Endothelial cell of umbilical vein (primary cell): ENCODE data around the gene MBIP. TPM values are rescaled to one million over a fixed set of nuclear protein-coding genes. Genes with fewer than 3 reads are reported as not detected.

ENCODE experiments used
- BruUV-seq: library from RNA; stranded (reverse); fragments of 400-500 nt; replicated peaks from 2 replicates; lab custom pipeline; 2021; lab: Mats Ljungman, UMichigan
- CTCF ChIA-PET: fragments of 300-600, 350-600 bp; sonication (Branson Sonifier 250); formaldehyde crosslinking; loops from one replicate; lab custom pipeline; 2021; ENCODE audit warnings: antibody characterized with exemption, inconsistent platforms; lab: Charles Lee
- POLR2A ChIA-PET: fragments of 300-600, 350-600 bp; sonication (Branson Sonifier 250); formaldehyde crosslinking; loops from one replicate; lab custom pipeline; 2021; ENCODE audit warnings: antibody characterized with exemption, inconsistent platforms; lab: Charles Lee
- DNase-seq: peaks from one replicate; pipeline ENCODE4 v3.0.0-alpha.2; 2011; ENCODE audit warnings: low read depth, low spot score
- FAIRE-seq: peaks from 2 replicates; lab custom pipeline; 2011; peaks lifted over from hg19 to GRCh38; lab: Jason Lieb, UNC
- H2AFZ ChIP-seq: 2 replicates; pipeline ENCODE4 v1.6.0; 2012; ENCODE audit warnings: low read depth, low read length, control low read depth, inconsistent platforms
- H3K27ac ChIP-seq: 2 replicates; pipeline ENCODE4 v1.5.1; 2011; ENCODE audit warnings: low read depth, mild to moderate bottlenecking, control low read depth, low read length, moderate library complexity; ENCODE audit not compliant: insufficient read depth
- H3K27me3 ChIP-seq, 2 experiments: 2 replicates each; pipeline versions ENCODE4 v1.6.0 to v1.6.1; 2011; ENCODE audit warnings: low read length in 2 of 2, mixed read lengths in 1 of 2; ENCODE audit not compliant: control insufficient read depth in 2 of 2, insufficient read depth in 2 of 2
- H3K36me3 ChIP-seq, 2 experiments: 2 replicates in 1 of 2; 3 replicates in 1 of 2; pipeline ENCODE4 v1.5.1; 2011; ENCODE audit warnings: low read length in 2 of 2, mild to moderate bottlenecking in 1 of 2, moderate library complexity in 1 of 2; ENCODE audit not compliant: control insufficient read depth in 2 of 2, insufficient read depth in 2 of 2; ENCODE audit errors: extremely low read depth in 1 of 2
- H3K4me1 ChIP-seq: 3 replicates; pipeline ENCODE4 v1.5.1; 2011; ENCODE audit warnings: mild to moderate bottlenecking, low read length; ENCODE audit not compliant: control insufficient read depth, insufficient read depth; ENCODE audit errors: extremely low read depth
- H3K4me2 ChIP-seq: 2 replicates; pipeline ENCODE4 v1.6.1; 2011; ENCODE audit warnings: low read length, control low read depth, mixed read lengths; ENCODE audit not compliant: insufficient read depth
- H3K4me3 ChIP-seq, 3 experiments: fragments of 200-600 bp in 1 of 3; sonication (generic), shearing (Covaris generic) in 1 of 3; replicated peaks in 1 of 3; 2 replicates each; pipeline ENCODE4 v1.5.1; 2011 to 2016; ENCODE audit warnings: control low read depth in 3 of 3, low read length in 3 of 3, mild to moderate bottlenecking in 2 of 3, inconsistent platforms in 1 of 3, low read depth in 1 of 3, moderate library complexity in 1 of 3; ENCODE audit not compliant: insufficient read depth in 1 of 3
- H3K79me2 ChIP-seq: 2 replicates; pipeline ENCODE4 v1.6.0; 2012; ENCODE audit warnings: low read length, inconsistent platforms; ENCODE audit not compliant: control insufficient read depth, insufficient read depth
- H3K9ac ChIP-seq: replicated peaks from 2 replicates; pipeline ENCODE3; 2011; ENCODE audit warnings: low read length, control low read depth; ENCODE audit not compliant: insufficient read depth; ENCODE audit errors: extremely low read depth
- H3K9me1 ChIP-seq: replicated peaks from 3 replicates; pipeline ENCODE4 v1.6.0; 2011; ENCODE audit warnings: mild to moderate bottlenecking, low read length; ENCODE audit not compliant: control insufficient read depth, insufficient read depth; ENCODE audit errors: extremely low read depth
- H3K9me3 ChIP-seq: replicated peaks from 2 replicates; pipeline ENCODE4 v1.5.1; 2012; ENCODE audit warnings: low read length, inconsistent platforms; ENCODE audit not compliant: control insufficient read depth, insufficient read depth
- H4K20me1 ChIP-seq: replicated peaks from 2 replicates; pipeline ENCODE3; 2011; ENCODE audit warnings: mild to moderate bottlenecking, low read length; ENCODE audit not compliant: control insufficient read depth, insufficient read depth; ENCODE audit errors: extremely low read depth
- CTCF ChIP-seq, 2 donors: IDR thresholded peaks; 1 replicate in 1 of 2; 2 replicates in 1 of 2; pipeline ENCODE4 v1.5.1; 2011; ENCODE audit warnings: low read length in 2 of 2, mild to moderate bottlenecking in 2 of 2, moderate library complexity in 2 of 2, control low read depth in 1 of 2, inconsistent platforms in 1 of 2, low read depth in 1 of 2; ENCODE audit not compliant: insufficient read depth in 1 of 2; ENCODE audit errors: extremely low read depth in 1 of 2
- EZH2 ChIP-seq: IDR thresholded peaks from 2 replicates; pipeline ENCODE4 v1.6.1; 2012; ENCODE audit warnings: borderline replicate concordance, low read depth, mild to moderate bottlenecking, moderate library complexity, low read length, inconsistent platforms; ENCODE audit not compliant: severe bottlenecking
- FOS ChIP-seq: IDR thresholded peaks from 2 replicates; pipeline ENCODE4 v1.6.1; 2011; ENCODE audit warnings: mild to moderate bottlenecking, low read length, moderate library complexity, borderline replicate concordance; ENCODE audit not compliant: insufficient read depth
- GATA2 ChIP-seq: IDR thresholded peaks from 2 replicates; pipeline ENCODE4 v1.7.0; 2011; ENCODE audit warnings: low read depth, mild to moderate bottlenecking, moderate library complexity, mixed read lengths, low read length; ENCODE audit not compliant: insufficient read length, insufficient read depth
- JUN ChIP-seq: IDR thresholded peaks from 2 replicates; pipeline ENCODE4 v1.6.1; 2011; ENCODE audit warnings: borderline replicate concordance, low read depth; ENCODE audit not compliant: insufficient read length, insufficient read depth
- MAX ChIP-seq: IDR thresholded peaks from 2 replicates; pipeline ENCODE4 v1.6.1; 2011; ENCODE audit not compliant: insufficient read depth, insufficient read length
- MYC ChIP-seq: IDR thresholded peaks from one replicate; pipeline ENCODE4 v1.6.1; 2011; ENCODE audit warnings: mild to moderate bottlenecking, low read depth, low read length
- POLR2A ChIP-seq: IDR thresholded peaks from 2 replicates; pipeline ENCODE4 v1.6.1; 2012; ENCODE audit warnings: low read depth, mild to moderate bottlenecking, control low read depth, low read length
- POLR2AphosphoS5 ChIP-seq: IDR thresholded peaks from 2 replicates; pipeline ENCODE4 v1.6.1; 2012; ENCODE audit warnings: low read depth, mild to moderate bottlenecking, control low read depth, low read length, moderate library complexity; ENCODE audit not compliant: insufficient read depth
- dilution Hi-C: fragments of 300-500 bp; cut with MboI; formaldehyde crosslinking; loops from one replicate; pipeline ENCODE4 v1.15.0; 2019; ENCODE audit warnings: low sequenced_read_pairs; ENCODE audit not compliant: extremely low pct_ligation_motif_present
- intact Hi-C: fragments of 100-400 bp; cut with micrococcal nuclease; formaldehyde crosslinking; loops from one replicate; pipeline ENCODE4 v1.10.0; 2022
- polyA plus RNA-seq, 4 experiments: library from polyadenylated mRNA; depleted of rRNA in 3 of 4; stranded (reverse) in 3 of 4; unstranded in 1 of 4; fragments of >200 nt; gene quantifications; 2 replicates each; pipeline versions ENCODE4 v1.2.1 to v1.2.3, GENCODE V29; 2011 to 2012; ENCODE audit warnings: missing spikeins in 1 of 4
- total RNA-seq: library from RNA; stranded (reverse); gene quantifications from 2 replicates; pipeline ENCODE4 v1.2.3, GENCODE V29; 2021

MBIP gene
- total and polyA plus RNA-seq, 2 donors (not counting 3 experiments of a cell fraction or from before 2014, with no cell fraction given): 8.8 to 14.5 TPM

GRCh38 chr14:36270191-36270590, 50.2 kb downstream of the MBIP start:
- no peak overlapping the region for H3K4me2 ChIP-seq
- H3K36me3 ChIP-seq: no peaks in the 10 kb centered on the region
- no peak overlapping the region for H3K9ac ChIP-seq
- H3K9me3 ChIP-seq: no peaks in the 10 kb centered on the region
- TF ChIP-seq MAX (no peak), POLR2AphosphoS5 (no peak), CTCF (IDR thresholded peaks at IDR 0.05; ENCODE audit: extremely low read depth in 1 of 2, insufficient read depth in 1 of 2, low read depth in 1 of 2, low read length in 2 of 2) (no peak), EZH2 (no peak), JUN (no peak), GATA2 (no peak), POLR2A (no peak), FOS (no peak), MYC (no peak)
- no peak overlapping the region for H2AFZ ChIP-seq
- no peaks in the 10 kb centered on the region for H4K20me1 ChIP-seq
- no TSS peak for BruUV-seq
- H3K4me3 ChIP-seq: no peak overlapping the region
- H3K27me3 ChIP-seq: peaks cover 28 to 51% of the 10 kb centered on the region in 2 experiments
- FAIRE-seq (no peak), DNase-seq (no peak)
- dilution Hi-C loops: no loop called here
- H3K79me2 ChIP-seq: no peaks in the 10 kb centered on the region
- H3K4me1 ChIP-seq: no peaks in the 10 kb centered on the region
- intact Hi-C loops: no loop called here
- H3K9me1 ChIP-seq: no peaks in the 10 kb centered on the region
- H3K27ac ChIP-seq: no peak overlapping the region
- POLR2A ChIA-PET: no interaction called here
- CTCF ChIA-PET: interaction anchor here (1.1 kb wide), 1 partner anchor 224 kb away, joined by 3 read pairs; no protein-coding TSS in a partner anchor
